ENCODE results near the gene LGALS3BP. TPM values are rescaled to one million over a fixed set of nuclear protein-coding genes. Genes with fewer than 3 reads are reported as not detected.

The LGALS3BP gene
- total RNA-seq, 2 donors from 2014 or later, result 23.3 to 71.4 TPM

- Mint-ChIP-seq H3K4me3 (peak overlapping the region; percentile 41), H3K4me1 (peaks cover 27% of the 10 kb centered on the region), H3K9me3 (no peaks in the 10 kb centered on the region), H3K36me3 (ENCODE audit: low read depth) (no peaks in the 10 kb centered on the region), H3K27ac (peak overlapping the region; percentile 91), H3K27me3 (ENCODE audit: insufficient read depth) (no peaks in the 10 kb centered on the region)
- no peak for TF ChIP-seq CTCF (conservative IDR thresholded peaks at IDR 0.05)
- Histone ChIP-seq H3K36me3 (ENCODE audit: control insufficient read depth, insufficient read depth, low read length) (no peaks in the 10 kb centered on the region), H3K4me3 (ENCODE audit: low read length) (no peak overlapping the region), H3K9me3 (ENCODE audit: control insufficient read depth, low read length) (no peaks in the 10 kb centered on the region), H3K9ac (ENCODE audit: extremely low read depth, low read length, poor library complexity, severe bottlenecking) (no peak overlapping the region), H3K27ac (ENCODE audit: low read depth, low read length) (peak overlapping the region; percentile 80), H3K4me1 (ENCODE audit: control insufficient read depth, insufficient read depth, low read length) (peaks cover 10% of the 10 kb centered on the region), H3K27me3 (ENCODE audit: control insufficient read depth, insufficient read depth, low read length, poor library complexity, severe bottlenecking) (no peaks in the 10 kb centered on the region)
- WGBS, 2 experiments (ENCODE audit: insufficient coverage in 1 of 2, insufficient read length in 1 of 2), result 78 to 82% methylated on average over 19 to 30 of the region's 30 CpGs
- peak; percentile 89 for DNase-seq
Measured at GRCh38 chr17:78974635-78975591, 4.8 kb downstream of the LGALS3BP start.

- Mint-ChIP-seq H3K27ac (no peak overlapping the region), H3K36me3 (ENCODE audit: low read depth) (no peaks in the 10 kb centered on the region), H3K27me3 (ENCODE audit: insufficient read depth) (no peaks in the 10 kb centered on the region), H3K9me3 (no peaks in the 10 kb centered on the region), H3K4me3 (no peak overlapping the region), H3K4me1 (peaks cover 26% of the 10 kb centered on the region)
- TF ChIP-seq CTCF (conservative IDR thresholded peaks at IDR 0.05), result no peak
- Histone ChIP-seq H3K27me3 (ENCODE audit: control insufficient read depth, insufficient read depth, low read length, poor library complexity, severe bottlenecking) (no peaks in the 10 kb centered on the region), H3K4me1 (ENCODE audit: control insufficient read depth, insufficient read depth, low read length) (peaks cover 10% of the 10 kb centered on the region), H3K9me3 (ENCODE audit: control insufficient read depth, low read length) (no peaks in the 10 kb centered on the region), H3K27ac (ENCODE audit: low read depth, low read length) (peak overlapping the region; percentile 80), H3K4me3 (ENCODE audit: low read length) (no peak overlapping the region), H3K9ac (ENCODE audit: extremely low read depth, low read length, poor library complexity, severe bottlenecking) (no peak overlapping the region), H3K36me3 (ENCODE audit: control insufficient read depth, insufficient read depth, low read length) (no peaks in the 10 kb centered on the region)
- WGBS, 2 experiments (ENCODE audit: insufficient coverage in 1 of 2, insufficient read length in 1 of 2), result 92 to 96% methylated on average over 19 to 23 of the region's 23 CpGs
- DNase-seq, result no peak
Measured at GRCh38 chr17:78973792-78974520, 5.8 kb downstream of the LGALS3BP start.

GRCh38 chr17:78973196-78973595, 6.5 kb downstream of the LGALS3BP start:
- Mint-ChIP-seq H3K27me3 (ENCODE audit: insufficient read depth) (no peaks in the 10 kb centered on the region), H3K36me3 (ENCODE audit: low read depth) (no peaks in the 10 kb centered on the region), H3K27ac (no peak overlapping the region), H3K4me1 (peaks cover 26% of the 10 kb centered on the region), H3K9me3 (no peaks in the 10 kb centered on the region), H3K4me3 (no peak overlapping the region)
- peak; percentile 89 for DNase-seq
- Histone ChIP-seq H3K9ac (ENCODE audit: extremely low read depth, low read length, poor library complexity, severe bottlenecking) (no peak overlapping the region), H3K9me3 (ENCODE audit: control insufficient read depth, low read length) (no peaks in the 10 kb centered on the region), H3K36me3 (ENCODE audit: control insufficient read depth, insufficient read depth, low read length) (no peaks in the 10 kb centered on the region), H3K4me1 (ENCODE audit: control insufficient read depth, insufficient read depth, low read length) (peaks cover 10% of the 10 kb centered on the region), H3K27ac (ENCODE audit: low read depth, low read length) (no peak overlapping the region), H3K27me3 (ENCODE audit: control insufficient read depth, insufficient read depth, low read length, poor library complexity, severe bottlenecking) (no peaks in the 10 kb centered on the region), H3K4me3 (ENCODE audit: low read length) (no peak overlapping the region)
- 80 to 81% methylated on average over 7 to 11 of the region's 11 CpGs for WGBS, 2 experiments (ENCODE audit: insufficient coverage in 1 of 2, insufficient read length in 1 of 2)
- TF ChIP-seq CTCF (conservative IDR thresholded peaks at IDR 0.05), result no peak
